ES-I3 (cell line): ENCODE data around the gene TMEM176A.

Experiments
- H3K36me3 ChIP-seq: 2 replicates; pipeline ENCODE4 v1.6.1; 2013; ENCODE audit warnings: mild to moderate bottlenecking, low read length, control low read depth, moderate library complexity; ENCODE audit not compliant: insufficient read depth
- H3K4me1 ChIP-seq: 2 replicates; pipeline ENCODE4 v1.6.1; 2013; ENCODE audit warnings: mild to moderate bottlenecking, control low read depth, low read length; ENCODE audit not compliant: insufficient read depth
- H3K9ac ChIP-seq: 2 replicates; pipeline ENCODE4 v1.6.1; 2013; ENCODE audit warnings: low read depth, mild to moderate bottlenecking, low read length, moderate library complexity
- H3K9me3 ChIP-seq: 2 replicates; pipeline ENCODE4 v1.6.1; 2013; ENCODE audit warnings: mild to moderate bottlenecking, low read length, moderate library complexity; ENCODE audit not compliant: control insufficient read depth, insufficient read depth

TMEM176A gene

GRCh38 chr7:150842716-150843115 is 42.1 kb downstream of the TMEM176A start:
- Histone ChIP-seq H3K4me1 (no peaks in the 10 kb centered on the region), H3K36me3 (no peaks in the 10 kb centered on the region), H3K9me3 (no peaks in the 10 kb centered on the region), H3K9ac (no peak overlapping the region)

GRCh38 chr7:150845421-150845861 is 44.9 kb downstream of the TMEM176A start:
- Histone ChIP-seq H3K9me3 (no peaks in the 10 kb centered on the region), H3K36me3 (no peaks in the 10 kb centered on the region), H3K9ac (no peak overlapping the region)

GRCh38 chr7:150846291-150847115 is 45.9 kb downstream of the TMEM176A start:
- Histone ChIP-seq H3K36me3 (no peaks in the 10 kb centered on the region), H3K9ac (no peak overlapping the region), H3K4me1 (no peaks in the 10 kb centered on the region), H3K9me3 (no peaks in the 10 kb centered on the region)

More at GRCh38 chr7:150845421-150845861, 44.9 kb downstream of the TMEM176A start:
- no peaks in the 10 kb centered on the region for H3K4me1 ChIP-seq

- Histone ChIP-seq H3K36me3 (no peaks in the 10 kb centered on the region), H3K4me1 (no peaks in the 10 kb centered on the region), H3K9me3 (no peaks in the 10 kb centered on the region), H3K9ac (no peak overlapping the region)
Observed at GRCh38 chr7:150847536-150847935, 47.0 kb downstream of the TMEM176A start.

GRCh38 chr7:150848111-150848510 is 47.5 kb downstream of the TMEM176A start:
- H3K36me3 ChIP-seq: no peaks in the 10 kb centered on the region
- no peak overlapping the region for H3K9ac ChIP-seq
- H3K9me3 ChIP-seq: no peaks in the 10 kb centered on the region
- no peaks in the 10 kb centered on the region for H3K4me1 ChIP-seq

GRCh38 chr7:150848561-150849115 is 48.1 kb downstream of the TMEM176A start:
- no peaks in the 10 kb centered on the region for H3K9me3 ChIP-seq
- no peaks in the 10 kb centered on the region for H3K4me1 ChIP-seq
- H3K36me3 ChIP-seq: no peaks in the 10 kb centered on the region
- no peak overlapping the region for H3K9ac ChIP-seq

GRCh38 chr7:150849204-150849775 is 48.7 kb downstream of the TMEM176A start:
- Histone ChIP-seq H3K9ac (no peak overlapping the region), H3K36me3 (no peaks in the 10 kb centered on the region), H3K4me1 (no peaks in the 10 kb centered on the region), H3K9me3 (no peaks in the 10 kb centered on the region)

GRCh38 chr7:150850273-150850672 is 49.7 kb downstream of the TMEM176A start:
- no peaks in the 10 kb centered on the region for H3K4me1 ChIP-seq
- H3K9me3 ChIP-seq: no peaks in the 10 kb centered on the region
- no peak overlapping the region for H3K9ac ChIP-seq
- H3K36me3 ChIP-seq: no peaks in the 10 kb centered on the region

GRCh38 chr7:150851492-150852370 is 51.2 kb downstream of the TMEM176A start:
- H3K9me3 ChIP-seq: no peaks in the 10 kb centered on the region
- H3K36me3 ChIP-seq: no peaks in the 10 kb centered on the region
- H3K4me1 ChIP-seq: no peaks in the 10 kb centered on the region
- no peak overlapping the region for H3K9ac ChIP-seq

GRCh38 chr7:150852371-150852905 is 51.9 kb downstream of the TMEM176A start, which contains the start of gene AOC1:
Gene AOC1 (plus strand): TSS chr7:150852517. CDS start chr7:150856471, 3,954 bp downstream.
- H3K4me1 ChIP-seq: no peaks in the 10 kb centered on the region
- no peak within 1 kb of the TSS for H3K9ac ChIP-seq
- H3K9me3 ChIP-seq: no peaks in the 10 kb centered on the region
- no peaks in the 10 kb centered on the region for H3K36me3 ChIP-seq

- Histone ChIP-seq H3K36me3 (no peaks in the 10 kb centered on the region), H3K4me1 (no peaks in the 10 kb centered on the region), H3K9me3 (no peaks in the 10 kb centered on the region), H3K9ac (no peak overlapping the region)
Observed at GRCh38 chr7:150854066-150855000, 53.8 kb downstream of the TMEM176A start.
